K562 (cell line): Measurements from ENCODE around the gene NAT14. TPM values are rescaled to one million over a fixed set of nuclear protein-coding genes. Genes with fewer than 3 reads are reported as not detected.

Experiments used
- ATAC-seq: fragments of 200-7000 bp; cut with Tn5 transposase; 3 replicates; pipeline ENCODE4 v1.9.1; 2020; ENCODE audit warnings: moderate library complexity
- BruUV-seq: library from RNA; stranded (reverse); fragments of 400-500 nt; replicated peaks from 2 replicates; lab custom pipeline; 2021; lab: Mats Ljungman, UMichigan
- CTCF ChIA-PET: fragments of 300-600 bp; formaldehyde crosslinking; extraction: SDS; loops from one replicate; lab custom pipeline; 2021; ENCODE audit warnings: low intra/inter-chr PET ratio; lab: Yijun Ruan, JAX
- POLR2A ChIA-PET: fragments of 300-600, 350-650 bp; sonication (Branson Sonifier 250); formaldehyde crosslinking; extraction: SDS; loops from one replicate; lab custom pipeline; 2021; ENCODE audit warnings: antibody characterized with exemption, inconsistent platforms; lab: Yijun Ruan, JAX
- DNase-seq, 4 experiments: peaks; one replicate each; pipeline versions ENCODE4 v3.0.0 to v3.0.0-alpha.2; 2011 to 2018; ENCODE audit warnings: low spot score in 3 of 4, mixed read lengths in 3 of 4; ENCODE audit errors: extremely low read depth in 1 of 4
- FAIRE-seq: peaks from 2 replicates; lab custom pipeline; 2011; peaks lifted over from hg19 to GRCh38; lab: Jason Lieb, UNC
- H2AFZ ChIP-seq: 2 replicates; pipeline ENCODE4 v1.6.0; 2011; ENCODE audit warnings: low read depth, low read length, control low read depth, inconsistent platforms
- H3K27ac ChIP-seq: fragments of 200-600 bp; 3 replicates; pipeline ENCODE4 v1.8.0; 2011; ENCODE audit warnings: low read depth, mild to moderate bottlenecking, control low read depth, inconsistent platforms, low read length, moderate library complexity, mixed read lengths; ENCODE audit errors: extremely low read depth
- H3K27me3 ChIP-seq, 2 experiments: fragments of 300-600 bp in 1 of 2; 2 replicates in 1 of 2; 3 replicates in 1 of 2; pipeline versions ENCODE4 v1.6.0 to v1.8.0; 2011; ENCODE audit warnings: inconsistent platforms in 2 of 2, low read length in 2 of 2, mild to moderate bottlenecking in 1 of 2, mixed read lengths in 1 of 2, moderate library complexity in 1 of 2; ENCODE audit not compliant: control insufficient read depth in 2 of 2, insufficient read depth in 2 of 2
- H3K36me3 ChIP-seq: fragments of 300-600 bp; 3 replicates; pipeline ENCODE4 v1.8.0; 2011; ENCODE audit warnings: mild to moderate bottlenecking, low read length, inconsistent platforms; ENCODE audit not compliant: control insufficient read depth, insufficient read depth
- H3K4me1 ChIP-seq, 2 experiments: fragments of 200-600 bp in 1 of 2; replicated peaks in 1 of 2; 2 replicates in 1 of 2; 3 replicates in 1 of 2; pipeline versions ENCODE4 v1.5.1 to v1.8.0; 2011; ENCODE audit warnings: inconsistent platforms in 2 of 2, low read length in 2 of 2, mild to moderate bottlenecking in 1 of 2, mixed read lengths in 1 of 2, moderate library complexity in 1 of 2; ENCODE audit not compliant: control insufficient read depth in 2 of 2, insufficient read depth in 2 of 2
- H3K4me2 ChIP-seq: 2 replicates; pipeline ENCODE4 v1.6.1; 2011; ENCODE audit warnings: low read length, control low read depth, inconsistent platforms, mixed read lengths; ENCODE audit not compliant: insufficient read depth
- H3K4me3 ChIP-seq: fragments of 200-600 bp; sonication (generic), shearing (Covaris generic); 2 replicates; pipeline ENCODE4 v1.5.1; 2016; ENCODE audit warnings: control low read depth, inconsistent platforms
- H3K79me2 ChIP-seq: fragments of 200-600 bp; 3 replicates; pipeline ENCODE4 v1.8.0; 2011; ENCODE audit warnings: low read length, inconsistent platforms; ENCODE audit not compliant: control insufficient read depth, insufficient read depth
- H3K9ac ChIP-seq, 2 experiments: 2 replicates each; pipeline versions ENCODE4 v1.6.0 to v1.6.1; 2011; ENCODE audit warnings: low read depth in 2 of 2, low read length in 2 of 2, control low read depth in 1 of 2, inconsistent platforms in 1 of 2, mild to moderate bottlenecking in 1 of 2, mixed read lengths in 1 of 2; ENCODE audit not compliant: insufficient read depth in 1 of 2
- H3K9me1 ChIP-seq: one replicate; pipeline ENCODE4 v1.6.0; 2011; ENCODE audit warnings: inconsistent platforms, mild to moderate bottlenecking, low read length, moderate library complexity; ENCODE audit not compliant: control insufficient read depth, insufficient read depth
- H3K9me3 ChIP-seq: replicated peaks from 2 replicates; pipeline ENCODE4 v1.5.1; 2011; ENCODE audit warnings: low read depth, low read length, inconsistent platforms; ENCODE audit not compliant: control insufficient read depth, insufficient read depth
- H4K20me1 ChIP-seq: replicated peaks from 2 replicates; pipeline ENCODE4 v1.6.1; 2011; ENCODE audit warnings: low read length, inconsistent platforms, mixed read lengths; ENCODE audit not compliant: control insufficient read depth, insufficient read depth
- ATF1 ChIP-seq, 2 experiments: fragments of 450-650 bp in 1 of 2; IDR thresholded peaks; 2 replicates each; pipeline ENCODE4 v1.6.1; 2016; ENCODE audit warnings: missing compliant biosample characterization in 1 of 2, missing genetic modification characterization in 1 of 2
- BCOR ChIP-seq: fragments of 450-650 bp; IDR thresholded peaks from 2 replicates; pipeline ENCODE4 v1.6.1; 2016
- BHLHE40 ChIP-seq: IDR thresholded peaks from 2 replicates; pipeline ENCODE4 v1.6.1; 2011; ENCODE audit warnings: low read length, improper control_type of control experiment
- KDM1A ChIP-seq, 2 experiments: fragments of 450-650 bp; IDR thresholded peaks; 2 replicates each; pipeline ENCODE4 v1.6.1; 2016; ENCODE audit warnings: mild to moderate bottlenecking in 2 of 2
- MAFG ChIP-seq: fragments of 450-650 bp; conservative IDR thresholded peaks from 2 replicates; pipeline ENCODE4 v1.6.1; 2016; ENCODE audit warnings: missing genetic modification characterization, missing compliant biosample characterization
- MEIS2 ChIP-seq: fragments of 450-650 bp; IDR thresholded peaks from 2 replicates; pipeline ENCODE4 v1.6.1; 2014; ENCODE audit warnings: mild to moderate bottlenecking; ENCODE audit not compliant: partially characterized antibody
- POLR2G ChIP-seq: fragments of 200-400 bp; formaldehyde crosslinking; IDR thresholded peaks from 2 replicates; pipeline ENCODE4 v1.6.1; 2017; ENCODE audit warnings: low read depth, mild to moderate bottlenecking, antibody characterized with exemption, low read length, moderate library complexity
- RBM25 ChIP-seq: fragments of 200-400 bp; formaldehyde crosslinking; IDR thresholded peaks from 2 replicates; pipeline ENCODE4 v1.6.1; 2018; ENCODE audit warnings: low read length, low read depth, moderate library complexity; ENCODE audit not compliant: severe bottlenecking
- SMAD2 ChIP-seq: fragments of 150-350 bp; IDR thresholded peaks from 2 replicates; pipeline ENCODE4 v1.6.1; 2014; ENCODE audit warnings: low read depth, mild to moderate bottlenecking, low read length
- SMARCB1 ChIP-seq: IDR thresholded peaks from 2 replicates; pipeline ENCODE4 v1.6.1; 2011; ENCODE audit warnings: improper control_type of control experiment, low read depth; ENCODE audit not compliant: insufficient read length
- SOX6 ChIP-seq: fragments of 450-650 bp; IDR thresholded peaks from 2 replicates; pipeline ENCODE4 v1.6.1; 2014; ENCODE audit warnings: mild to moderate bottlenecking
- TARDBP ChIP-seq: fragments of 450-650 bp; IDR thresholded peaks from 2 replicates; pipeline ENCODE4 v1.6.1; 2016
- ZBTB7A ChIP-seq: IDR thresholded peaks from 2 replicates; pipeline ENCODE4 v1.6.1; 2011; ENCODE audit warnings: low read depth, mild to moderate bottlenecking, low read length, moderate library complexity, borderline replicate concordance; ENCODE audit not compliant: control insufficient read depth
- ZNF121 ChIP-seq: sonication (generic); formaldehyde crosslinking; conservative IDR thresholded peaks from 2 replicates; pipeline ENCODE4 v1.8.0; 2022; ENCODE audit warnings: missing genetic modification reagents
- ZNF584 ChIP-seq: fragments of 200-800 bp; sonication (Bioruptor generic); IDR thresholded peaks from 2 replicates; pipeline ENCODE4 v1.6.1; 2016; ENCODE audit warnings: low read depth, mild to moderate bottlenecking, missing genetic modification characterization, missing compliant biosample characterization
- ZSCAN29 ChIP-seq: fragments of 450-650 bp; IDR thresholded peaks from 2 replicates; pipeline ENCODE4 v1.6.1; 2017
- WGBS: fragments of 100-300 bp; shearing (Covaris generic); methylation state at CpG from one replicate; pipeline ENCODE4 v1.1.6; 2016; ENCODE audit warnings: low coverage, mixed read lengths; ENCODE audit not compliant: insufficient coverage; ENCODE audit errors: missing lambda C conversion rate; 5-methylcytosine and 5-hydroxymethylcytosine counted together
- in situ Hi-C: fragments of 300-500 bp; cut with MboI; formaldehyde crosslinking; loops from 4 replicates; pipeline ENCODE4 v1.15.0; 2018; ENCODE audit warnings: inconsistent platforms, mixed read lengths
- intact Hi-C: fragments of 100-400 bp; cut with micrococcal nuclease; formaldehyde crosslinking; loops from 2 replicates; pipeline ENCODE4 v1.14.2; 2022
- polyA plus RNA-seq, 8 experiments: library from polyadenylated mRNA; depleted of rRNA in 4 of 8; stranded (reverse) in 5 of 8; unstranded in 3 of 8; fragments of >200 nt; fragmentation: Nextera tagmentation in 2 of 8; fragmentation: Illumina TruSeq in 1 of 8; extraction: Ambion mirVana in 2 of 8; extraction: Trizol in 1 of 8; gene quantifications; 2 replicates each; pipeline versions ENCODE4 v1.2.1 to v1.2.3, GENCODE V29; 2011 to 2014; ENCODE audit warnings: inconsistent platforms in 1 of 8, missing spikeins in 1 of 8
- total RNA-seq, 7 experiments: library from RNA; depleted of rRNA in 6 of 7; stranded (reverse); fragments of >200 nt in 6 of 7; fragmentation: Illumina TruSeq in 2 of 7; extraction: Trizol in 2 of 7; gene quantifications; 2 replicates each; pipeline versions ENCODE4 v1.2.1 to v1.2.3, GENCODE V29; 2011 to 2021; ENCODE audit warnings: low replicate concordance in 1 of 7

Gene NAT14
- total and polyA plus RNA-seq, 9 of the 15 experiments (the other 6 are each of a cell fraction or from before 2014, with no cell fraction given) = 2.4 to 77.0 (median 26.7) TPM

DNA sequence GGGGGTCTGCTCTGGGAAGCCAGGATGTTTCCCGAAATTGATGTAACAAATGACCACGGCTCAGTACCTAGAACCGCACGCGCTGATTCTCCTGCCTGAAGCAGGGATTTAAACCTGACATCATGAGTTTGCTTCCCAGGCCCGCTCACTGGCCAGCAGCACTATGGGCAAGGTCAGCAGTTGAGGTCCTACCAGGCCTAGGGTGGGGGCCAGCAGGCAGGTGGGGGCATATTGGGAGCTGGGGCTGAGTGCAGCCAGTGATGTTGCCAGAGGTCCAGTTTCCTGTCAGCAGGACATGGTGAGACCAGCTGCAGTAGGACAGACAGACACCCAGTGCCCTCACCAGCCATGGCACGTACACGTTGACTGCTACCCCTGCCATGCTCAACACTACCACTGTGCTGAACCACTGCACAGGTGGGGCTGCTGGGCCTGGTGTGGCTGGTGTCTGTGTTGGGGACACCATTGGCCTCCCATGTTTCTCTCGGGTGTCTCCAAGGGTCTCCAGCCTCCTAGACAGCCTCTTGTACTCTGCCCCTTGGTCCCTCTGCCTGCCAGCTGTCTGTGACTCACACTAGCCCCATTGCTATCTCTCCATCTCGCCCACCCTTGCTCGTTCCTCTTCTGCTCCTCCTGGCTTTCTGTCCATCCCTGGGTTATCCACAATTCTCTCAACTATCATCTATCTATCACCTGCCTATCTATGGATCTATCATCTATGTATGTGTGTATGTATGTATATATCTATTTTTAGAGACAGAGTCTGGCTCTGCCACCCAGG is 19.3 kb upstream of the NAT14 start (continued):
- no peak for TF ChIP-seq SOX6
- TF ChIP-seq, all 486 proteins: peak for 9

DNA sequence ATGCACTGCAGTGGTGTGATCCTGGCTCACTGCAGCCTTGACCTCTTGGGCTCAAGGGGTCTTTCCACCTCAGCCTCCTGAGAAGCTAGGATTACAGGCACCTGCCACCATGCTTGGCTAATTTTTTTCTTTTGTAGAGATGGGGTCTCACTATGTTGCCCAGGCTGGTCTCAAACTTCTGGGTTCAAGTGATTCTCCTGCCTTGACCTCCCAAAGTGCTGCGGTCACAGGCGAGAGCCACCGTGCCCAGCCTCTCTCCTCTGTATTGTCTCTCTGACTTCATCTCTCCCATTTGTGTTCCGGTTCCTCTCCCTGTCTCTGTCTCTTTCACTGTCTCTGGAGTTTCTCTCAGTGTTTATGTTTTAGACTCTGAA is 18.8 kb upstream of the NAT14 start:
- FAIRE-seq = no peak

More for the DNA sequence above, 18.8 kb upstream of the NAT14 start:
- peak overlapping the region; percentile 91 for H3K27ac ChIP-seq
- 92% methylated on average over 4 of the region's 4 CpGs for WGBS
- ChIA-PET CTCF (no interaction called here), POLR2A (interaction anchor here (0.6 to 2.3 kb wide), 4 partner anchors 11 to 322 kb away, joined by 3 to 26 read pairs (median 8); partner anchors contain the start of genes UBE2S and ZNF628)
- H4K20me1 ChIP-seq = no peaks in the 10 kb centered on the region
- H3K27me3 ChIP-seq = no peaks in the 10 kb centered on the region
- H3K79me2 ChIP-seq = peaks cover 5% of the 10 kb centered on the region
- no peaks in the 10 kb centered on the region for H3K9me3 ChIP-seq
- DNase-seq (no peak), ATAC-seq (no peak)
- in situ Hi-C loops (no loop called here), intact Hi-C loops (loop anchor here (2.0 kb wide), 1 partner anchor 39 kb away; no protein-coding TSS in a partner anchor)
- no peak overlapping the region for H3K4me2 ChIP-seq
- no peak overlapping the region for H3K9ac ChIP-seq
- H2AFZ ChIP-seq = peak overlapping the region; percentile 67; the same call in 1 of the 2 replicates
- H3K4me3 ChIP-seq = no peak overlapping the region
- no TSS peak for BruUV-seq
- TF ChIP-seq MAFG (tag) (no peak), ZNF121 (peak; percentile 95), MEIS2 (no peak), ZNF584 (CRISPR knock-in tag) (0 out of 2 replicates have a peak, but pooled peaks have one; percentile 13), RBM25 (peak; percentile 37), ZBTB7A (no peak), ZSCAN29 (no peak), ATF1 (CRISPR knock-in tag; IDR thresholded peaks at IDR 0.05) (no peak), ATF1 (tag; IDR thresholded peaks at IDR 0.05) (no peak), SMAD2 (no peak), POLR2G (no peak), BCOR (peak; percentile 82), SMARCB1 (no peak), BHLHE40 (no peak), KDM1A (IDR thresholded peaks at IDR 0.05) (0 out of 4 replicates have a peak, but pooled peaks have one; percentile 36), TARDBP (no peak)
- H3K9me1 ChIP-seq = no peaks in the 10 kb centered on the region
- H3K36me3 ChIP-seq = no peaks in the 10 kb centered on the region
- peaks cover 26 to 67% of the 10 kb centered on the region in 2 experiments; a peak in 4 of 5 replicates for H3K4me1 ChIP-seq
